NCI-H345 treated with DMSO at 0.1 percent for 48 hours (cell line): ENCODE data around the gene MYADM.
"Not testable (repeated sequence)": the region's sequence is repeated elsewhere in the genome, so short reads cannot be mapped to it uniquely, and the experiment has no call there.

Experiments
- DNase-seq: peaks from one replicate; lab custom pipeline; 2025; ENCODE audit not compliant: unreplicated experiment; lab: John Stamatoyannopoulos, UW

Gene MYADM, protein sequence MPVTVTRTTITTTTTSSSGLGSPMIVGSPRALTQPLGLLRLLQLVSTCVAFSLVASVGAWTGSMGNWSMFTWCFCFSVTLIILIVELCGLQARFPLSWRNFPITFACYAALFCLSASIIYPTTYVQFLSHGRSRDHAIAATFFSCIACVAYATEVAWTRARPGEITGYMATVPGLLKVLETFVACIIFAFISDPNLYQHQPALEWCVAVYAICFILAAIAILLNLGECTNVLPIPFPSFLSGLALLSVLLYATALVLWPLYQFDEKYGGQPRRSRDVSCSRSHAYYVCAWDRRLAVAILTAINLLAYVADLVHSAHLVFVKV

GRCh38 chr19:53867225-53868090, at the start of gene MYADM:
Gene MYADM (plus strand): TSS chr19:53867883. CDS start chr19:53873530, 5,647 bp downstream.
- DNase-seq, result no peak

GRCh38 chr19:53818756-53819155, 48.9 kb upstream of the MYADM start:
- DNase-seq, result no peak

- DNase-seq, result no peak
These were observed 47.8 kb upstream of the MYADM start for GRCh38 chr19:53819861-53820260.

DNA sequence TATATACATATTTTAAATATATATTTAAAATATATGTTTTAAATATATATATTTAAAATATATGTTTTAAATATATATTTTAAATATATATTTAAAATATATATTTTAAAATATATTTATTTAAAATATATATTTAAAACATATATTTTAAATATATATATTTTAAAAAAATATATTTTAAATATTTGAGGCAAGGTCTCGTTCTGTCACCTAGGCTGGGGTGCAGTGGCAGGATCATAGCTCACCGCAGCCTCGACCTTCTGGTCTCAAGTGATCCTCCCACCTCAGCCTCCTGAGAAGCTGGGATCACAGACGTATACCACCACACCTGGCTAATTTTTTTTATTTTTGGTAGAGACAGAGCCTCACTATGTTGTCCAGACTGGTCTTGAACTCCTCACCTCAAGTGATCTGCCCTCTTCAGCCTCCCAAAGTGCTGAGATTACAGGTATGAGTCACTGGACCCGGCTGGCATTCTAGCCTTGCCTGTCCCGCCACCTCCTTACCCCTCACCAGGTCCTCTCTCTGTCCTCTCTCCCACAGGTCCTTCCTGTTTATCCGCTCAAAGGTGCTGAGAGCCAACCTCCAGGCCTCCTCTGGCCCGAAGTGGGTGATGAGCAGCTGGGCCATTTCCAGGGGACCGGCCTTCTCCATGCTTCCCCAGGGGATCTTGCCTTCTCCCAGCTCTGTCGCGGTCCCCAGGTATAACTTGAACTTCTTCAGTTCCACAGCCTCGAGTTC, 44.1 kb upstream of the MYADM start:
- DNase-seq, result no peak

DNA sequence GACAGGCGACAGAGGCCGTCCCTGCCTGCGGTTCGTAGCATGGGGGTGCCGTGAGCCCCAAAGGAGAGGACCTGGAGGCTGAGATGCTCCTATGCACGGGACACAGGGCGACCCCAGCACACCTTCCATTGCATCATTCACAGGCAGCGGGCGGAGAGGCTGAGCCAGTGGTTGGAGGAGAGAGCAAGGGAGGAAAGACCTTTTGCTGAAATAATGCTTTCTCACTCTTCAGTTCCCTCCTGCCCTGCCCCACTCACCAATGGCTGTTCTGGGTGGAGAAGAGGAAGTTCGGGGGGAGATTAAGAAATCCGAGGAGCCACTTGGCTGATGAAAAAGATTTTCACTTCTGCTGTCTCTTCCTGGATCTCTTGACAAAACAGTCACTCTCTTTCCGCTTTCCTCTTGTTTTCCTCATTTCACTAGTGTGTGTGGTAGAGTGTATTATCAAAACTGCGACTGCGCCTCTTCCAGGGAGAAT, 43.5 kb upstream of the MYADM start, which contains the start of gene NLRP12:
TSS of gene NLRP12 (minus strand) at position 181 of the 478 bp plus-strand sequence. CDS start at position 41, 140 bp downstream.
- no peak for DNase-seq

DNA sequence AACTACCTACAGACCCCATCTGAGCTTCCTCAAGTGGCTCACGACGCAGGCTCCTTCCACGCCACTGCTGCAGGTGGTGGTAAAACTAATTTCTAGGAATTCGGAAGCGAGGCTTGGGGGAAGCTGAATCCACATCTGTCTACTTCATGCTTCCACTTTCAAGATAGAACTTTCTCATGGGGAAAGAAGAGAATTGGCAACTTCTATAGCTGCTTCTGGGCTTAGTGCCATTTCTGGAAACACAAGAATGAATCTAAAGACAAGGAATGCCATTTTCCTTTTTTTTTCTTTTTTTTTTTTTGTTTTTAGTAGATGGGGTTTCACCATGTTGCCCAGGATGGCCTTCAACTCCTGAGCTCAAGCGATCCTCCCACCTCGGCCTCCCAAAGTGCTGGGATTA, 40.8 kb upstream of the MYADM start:
- no peak for DNase-seq

GRCh38 chr19:53828531-53828930, 39.2 kb upstream of the MYADM start:
- DNase-seq, result no peak

DNA sequence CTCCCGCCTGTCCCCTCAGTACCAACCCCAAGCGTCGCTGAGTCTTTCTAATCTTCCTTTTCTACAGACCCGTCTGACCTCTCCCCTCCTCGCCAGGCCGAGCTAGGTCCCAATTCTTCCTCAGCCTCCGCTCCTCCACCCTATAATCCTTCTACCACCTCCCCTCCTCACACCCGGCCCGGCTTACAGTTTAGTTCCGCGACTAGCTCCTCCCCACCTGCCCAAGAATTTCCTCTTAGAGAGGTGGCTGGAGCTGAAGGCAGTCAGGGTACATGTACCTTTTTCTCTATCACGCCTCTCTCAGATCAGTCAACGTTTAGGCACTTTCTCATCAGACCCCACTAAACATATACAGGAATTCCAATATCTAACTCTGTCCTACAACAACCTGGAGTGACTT, 34.8 kb upstream of the MYADM start:
- DNase-seq, result not testable (repeated sequence)

DNA sequence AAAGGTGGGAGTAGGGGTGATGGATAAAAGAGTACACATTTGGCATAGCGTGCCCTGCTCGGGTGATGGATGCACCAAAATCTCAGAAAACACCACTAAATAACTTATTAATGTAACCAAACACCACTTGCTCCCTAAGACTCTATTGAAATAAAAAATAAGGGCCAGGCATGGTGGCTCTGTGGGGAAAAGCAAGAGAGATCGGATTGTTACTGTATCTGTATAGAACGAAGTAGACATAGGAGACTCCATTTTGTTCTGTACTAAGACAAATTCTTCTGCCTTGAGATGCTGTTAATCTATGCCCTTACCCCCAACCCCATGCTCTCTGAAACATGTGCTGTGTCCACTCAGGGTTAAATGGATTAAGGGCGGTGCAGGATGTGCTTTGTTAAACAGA, 29.2 kb upstream of the MYADM start:
- DNase-seq, result not testable (repeated sequence)

DNA sequence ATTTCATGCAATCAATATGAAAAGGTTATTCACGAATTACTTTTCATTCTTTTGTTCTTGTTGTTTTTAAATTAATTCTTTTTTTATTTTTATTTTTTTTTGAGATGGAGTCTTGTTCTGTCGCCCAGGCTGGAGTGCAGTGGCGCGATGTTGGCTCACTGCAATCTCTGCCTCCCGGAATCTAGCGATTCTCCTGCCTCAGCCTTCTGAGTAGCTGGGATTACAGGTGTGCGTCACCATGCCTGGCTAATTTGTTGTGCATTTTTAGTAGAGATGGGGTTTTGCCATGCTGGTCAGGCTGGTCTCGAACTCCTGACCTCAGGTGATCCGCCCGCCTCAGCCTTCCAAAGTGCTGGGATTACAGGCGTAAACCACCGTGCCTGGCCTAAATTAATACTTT, 27.4 kb upstream of the MYADM start:
- DNase-seq, result not testable (repeated sequence)

DNA sequence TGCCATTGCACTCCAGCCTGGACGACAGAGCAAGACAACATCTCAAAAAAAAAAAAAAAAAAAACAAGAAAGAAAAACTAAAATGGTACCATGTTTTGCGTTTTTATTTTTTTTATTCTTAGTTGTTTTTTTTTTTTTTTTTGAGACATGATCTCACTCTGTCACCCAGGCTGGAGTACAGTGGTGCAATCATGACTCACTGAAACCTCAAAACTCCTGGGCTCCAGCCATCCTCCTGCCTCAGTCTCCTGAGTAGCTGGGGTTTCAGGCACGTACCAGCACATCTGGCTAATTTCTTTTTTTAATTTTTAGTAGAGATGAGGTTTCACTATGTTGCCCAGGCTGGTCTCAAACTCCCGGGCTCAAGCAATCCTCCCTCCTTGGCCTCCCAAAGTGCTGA, 26.8 kb upstream of the MYADM start:
- DNase-seq, result not testable (repeated sequence)

DNA sequence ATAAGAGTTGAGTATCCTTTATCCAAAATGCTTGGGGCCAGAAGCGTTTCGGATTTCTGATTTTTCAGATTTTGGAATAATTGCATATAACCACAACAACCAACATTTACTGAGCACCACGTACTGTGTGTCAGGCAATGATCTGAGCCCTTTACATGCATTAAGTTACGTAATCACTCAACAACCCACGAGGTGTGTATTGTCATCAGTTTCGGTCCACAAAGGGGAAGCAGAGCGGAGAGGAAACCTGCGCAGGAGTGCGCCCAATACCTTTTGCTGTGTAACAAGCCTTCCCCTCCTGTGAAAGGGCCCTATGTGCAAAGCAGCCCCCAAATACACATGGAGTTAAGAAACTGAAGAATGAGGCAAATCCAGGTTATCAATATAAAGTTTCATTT, 22.8 kb upstream of the MYADM start:
- no peak for DNase-seq

DNA sequence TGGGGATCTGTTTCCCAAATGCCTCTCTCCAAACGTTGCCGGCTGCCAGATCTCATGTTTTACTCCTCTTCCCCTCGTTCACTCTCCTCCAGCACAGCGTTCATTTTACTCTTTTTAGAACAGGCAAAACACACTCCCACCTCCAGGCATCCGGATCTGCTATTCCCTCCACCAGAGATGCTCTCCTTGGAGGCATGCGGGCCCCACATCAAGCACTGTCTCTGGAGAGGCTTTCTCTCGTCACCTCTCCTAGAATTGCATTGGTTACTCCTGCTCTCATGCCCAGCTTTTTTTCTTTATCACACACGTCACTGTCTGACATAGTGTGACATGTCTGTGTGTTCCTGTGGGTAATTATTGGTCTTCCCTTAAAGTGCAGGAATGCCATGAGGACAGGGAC, 20.1 kb upstream of the MYADM start:
- no peak for DNase-seq

DNA sequence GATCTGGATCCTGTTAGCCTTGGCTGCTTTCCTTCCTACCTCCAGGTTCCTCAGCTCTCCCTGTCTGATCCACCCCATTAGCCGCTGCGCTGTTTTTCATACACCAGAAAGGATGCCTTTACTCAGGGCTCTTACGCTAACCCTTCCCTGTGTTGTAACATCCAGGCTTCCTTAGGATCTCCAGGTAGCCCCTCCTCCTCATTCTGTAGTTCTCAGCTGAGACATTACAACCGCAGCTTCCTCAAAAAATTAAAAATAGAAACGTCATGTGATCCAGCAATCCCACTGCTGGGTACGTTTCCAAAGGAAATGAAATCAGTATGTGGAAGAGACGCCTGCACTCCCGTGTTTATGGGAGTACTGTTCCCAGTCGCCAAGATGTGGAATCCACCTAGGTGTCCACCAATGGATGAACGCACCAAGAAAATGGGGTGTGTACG, 18.4 kb upstream of the MYADM start:
- DNase-seq, result no peak

DNA sequence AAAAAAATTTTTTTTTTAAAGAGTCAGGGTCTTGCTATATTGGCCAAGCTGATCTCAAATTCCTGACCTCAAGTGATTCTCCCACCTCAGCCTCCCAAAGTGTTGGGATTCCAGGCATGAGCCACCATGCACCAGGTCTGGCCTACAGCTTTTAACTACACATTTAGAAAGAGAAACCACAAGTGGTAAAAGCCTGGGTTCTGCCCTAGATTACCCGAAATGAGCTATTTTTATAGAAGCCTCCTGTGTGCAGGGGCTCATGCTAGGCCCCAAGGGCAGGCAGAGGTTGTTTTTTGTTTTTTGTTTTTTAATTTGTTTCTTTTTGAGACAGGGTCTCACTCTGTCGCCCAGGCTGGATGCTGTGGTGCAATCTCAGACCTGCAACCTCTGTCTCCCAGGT, 14.0 kb upstream of the MYADM start:
- no peak for DNase-seq

DNA sequence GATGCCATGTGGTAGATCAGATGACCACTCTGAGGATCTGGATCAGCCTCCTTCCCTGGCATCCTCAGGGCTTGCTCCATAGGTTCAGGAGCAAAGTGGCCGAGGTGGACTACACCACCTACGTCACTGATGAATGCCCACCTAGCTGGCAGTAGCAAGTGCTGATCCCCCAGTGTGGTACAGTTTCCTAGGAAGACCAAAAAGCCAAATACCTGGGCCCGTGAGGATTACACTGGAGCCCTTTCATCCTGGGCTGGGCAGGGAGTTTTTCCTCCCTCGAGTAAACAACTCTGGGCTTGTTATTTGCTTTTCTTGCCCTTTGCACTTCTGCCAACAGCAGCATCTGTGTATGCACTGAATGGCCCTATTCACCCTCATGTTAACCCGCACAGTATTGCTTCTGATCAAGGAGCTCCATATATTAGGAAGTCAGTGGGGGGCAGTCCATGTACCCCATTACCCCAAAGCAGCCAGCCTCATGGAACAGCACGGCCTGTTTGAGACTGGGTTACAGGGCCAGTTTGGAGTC, 3.3 kb upstream of the MYADM start:
- DNase-seq, result no peak

DNA sequence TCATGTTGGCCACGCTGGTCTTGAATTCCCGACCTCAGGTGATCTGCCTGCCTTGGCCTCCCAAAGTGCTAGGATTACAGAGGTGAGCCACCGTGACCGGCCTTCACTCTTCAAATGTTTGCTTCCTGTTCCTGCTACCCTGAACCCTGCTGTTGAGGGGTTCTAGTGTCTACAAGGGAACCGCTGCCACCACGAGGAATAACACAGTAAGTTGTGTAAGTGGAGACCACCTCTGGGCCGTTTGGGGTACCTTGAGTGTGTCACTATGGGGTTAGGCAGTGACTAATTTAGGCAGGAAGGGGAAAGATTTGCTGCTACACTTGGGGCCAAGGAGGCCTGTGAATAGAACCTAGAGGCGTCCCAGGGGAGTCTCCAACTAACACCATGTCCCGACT, 2.2 kb upstream of the MYADM start:
- no peak for DNase-seq

GRCh38 chr19:53865918-53866864, 1.5 kb upstream of the MYADM start:
- DNase-seq, result no peak

- DNase-seq, result no peak
These were observed 838 bp upstream of the MYADM start for GRCh38 chr19:53866865-53867224.
